Memory B cell (primary cell): ENCODE data around the gene ZNF829.

Source experiments
- ATAC-seq: fragments of 150-1000 bp; cut with Tn5 transposase; 2 replicates; pipeline ENCODE4 v1.10.0; 2021; ENCODE audit warnings: low read depth, mild to moderate bottlenecking, moderate library complexity
- DNase-seq, 2 donors: peaks; one replicate each; pipeline ENCODE4 v3.0.0; 2022; ENCODE audit warnings: low spot score in 2 of 2
- H3K27ac Mint-ChIP-seq: one replicate; pipeline ENCODE4 v1.8.0; 2022; ENCODE audit warnings: mild to moderate bottlenecking, moderate library complexity, mixed read lengths
- H3K27me3 Mint-ChIP-seq: one replicate; pipeline ENCODE4 v1.8.0; 2022; ENCODE audit warnings: mixed read lengths
- H3K36me3 Mint-ChIP-seq: one replicate; pipeline ENCODE4 v1.8.0; 2022; ENCODE audit warnings: mild to moderate bottlenecking, mixed read lengths
- H3K4me1 Mint-ChIP-seq: one replicate; pipeline ENCODE4 v1.8.0; 2022; ENCODE audit warnings: mixed read lengths
- H3K4me3 Mint-ChIP-seq: one replicate; pipeline ENCODE4 v1.8.0; 2022; ENCODE audit warnings: mild to moderate bottlenecking, moderate library complexity, mixed read lengths
- H3K9me3 Mint-ChIP-seq: one replicate; pipeline ENCODE4 v1.8.0; 2022; ENCODE audit warnings: mixed read lengths

ZNF829 gene

DNA sequence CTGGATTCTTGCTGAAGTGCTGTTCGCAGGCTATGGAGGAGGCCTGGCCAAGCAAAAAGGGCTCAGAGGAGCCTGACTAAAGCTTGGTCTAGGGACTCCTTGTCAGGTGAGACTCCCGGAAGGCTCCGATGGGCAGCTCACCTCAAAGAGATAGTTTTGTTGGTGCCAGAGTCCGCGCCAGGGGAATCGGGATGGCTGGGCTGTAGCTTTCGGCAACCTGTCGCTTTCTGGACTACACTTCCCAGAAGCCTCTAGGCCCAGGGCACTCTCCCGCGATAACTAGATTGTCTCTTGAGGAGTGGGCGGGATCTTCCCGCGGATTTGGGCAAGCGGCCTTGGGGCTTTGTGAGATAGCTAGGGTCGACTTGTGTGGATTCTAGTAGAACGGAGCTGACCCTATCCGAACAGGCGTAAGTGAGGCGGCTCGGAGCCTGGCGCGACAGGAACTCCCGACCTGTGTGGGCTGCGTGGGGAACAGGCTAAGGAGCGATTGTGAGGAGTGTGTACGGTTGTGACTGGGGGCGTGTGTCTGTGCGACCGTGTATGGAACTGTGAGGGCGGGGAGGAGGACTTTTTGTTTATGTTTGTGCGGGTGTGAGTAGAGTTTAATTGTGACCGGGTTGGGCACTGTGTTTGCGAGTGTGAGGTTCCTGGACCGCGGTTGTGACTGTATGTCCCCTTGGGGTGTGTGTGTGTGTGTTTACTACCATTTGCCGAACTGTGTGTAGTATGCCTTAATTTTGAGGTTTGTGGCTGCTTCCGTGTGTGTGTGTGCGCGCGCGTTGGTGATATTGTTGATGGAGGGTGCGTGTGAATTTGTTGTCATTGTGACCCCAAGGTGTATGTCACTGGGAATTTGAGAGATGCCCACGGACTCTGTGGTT, 65.3 kb downstream of the ZNF829 start, which contains the start of gene ZNF345:
TSS of gene ZNF345 (plus strand) at position 318 of the 884 bp plus-strand sequence. CDS start 25,955 bp downstream, outside the sequence.
- peak; percentile 82 for ATAC-seq
- Mint-ChIP-seq H3K4me3 (no peak within 1 kb of the TSS), H3K4me1 (peaks cover 8% of the 10 kb centered on the region), H3K27ac (no peak within 1 kb of the TSS), H3K27me3 (no peaks in the 10 kb centered on the region), H3K9me3 (peaks cover 9% of the 10 kb centered on the region), H3K36me3 (peaks cover 22% of the 10 kb centered on the region)
- DNase-seq: peak; percentile 75 to 77

DNA sequence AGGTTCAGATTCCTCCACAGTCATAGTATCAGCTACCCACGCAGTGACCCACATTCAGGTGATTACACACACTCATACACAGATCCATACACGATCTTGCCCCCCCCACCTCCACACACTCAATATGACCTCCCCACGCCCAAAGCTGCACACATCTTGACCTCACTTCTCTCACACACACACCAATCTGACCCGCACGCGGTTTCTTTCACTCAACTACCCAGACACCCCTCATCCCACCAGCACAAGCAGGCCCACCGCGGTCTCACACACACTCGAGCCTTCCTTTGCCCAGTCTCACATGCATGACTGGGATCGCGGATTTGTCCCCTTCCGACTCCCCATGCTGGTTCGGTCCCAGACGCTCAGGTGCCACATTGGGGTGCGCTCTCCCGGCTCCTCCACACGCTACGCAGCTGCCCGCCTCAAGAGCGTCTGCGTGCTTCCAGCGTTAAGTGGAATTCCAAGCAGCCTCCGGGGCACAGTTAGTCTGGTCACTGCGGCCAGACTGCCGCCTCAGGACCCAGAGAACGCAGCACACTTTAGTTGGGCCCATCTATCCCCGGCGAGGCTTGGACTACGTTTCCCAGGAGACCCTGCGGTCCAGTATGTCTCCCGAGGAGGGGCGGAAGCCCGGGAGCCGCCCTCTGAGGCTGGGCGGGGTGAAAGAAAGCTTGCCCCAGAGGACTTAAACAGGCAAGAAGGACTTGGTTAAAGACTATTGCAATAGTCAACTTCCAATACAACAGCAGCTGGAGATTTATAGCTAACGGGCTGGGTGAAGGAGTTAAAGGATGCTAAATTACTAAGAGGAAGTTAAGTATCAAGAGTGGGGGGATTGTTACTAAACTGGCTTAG, 66.2 kb downstream of the ZNF829 start:
- Mint-ChIP-seq H3K9me3 (peaks cover 10% of the 10 kb centered on the region), H3K27ac (no peak overlapping the region), H3K4me1 (peaks cover 8% of the 10 kb centered on the region), H3K4me3 (no peak overlapping the region), H3K27me3 (no peaks in the 10 kb centered on the region), H3K36me3 (peaks cover 23% of the 10 kb centered on the region)
- DNase-seq: peak; percentile 78 to 79
- peak; percentile 87 for ATAC-seq

GRCh38 chr19:36847968-36848367, 68.1 kb downstream of the ZNF829 start:
- no peak for DNase-seq
- ATAC-seq: no peak
- H3K36me3 Mint-ChIP-seq: peaks cover 21% of the 10 kb centered on the region
- peaks cover 8% of the 10 kb centered on the region for H3K9me3 Mint-ChIP-seq
- no peak overlapping the region for H3K4me3 Mint-ChIP-seq
- H3K4me1 Mint-ChIP-seq: peaks cover 5% of the 10 kb centered on the region
- no peak overlapping the region for H3K27ac Mint-ChIP-seq
- H3K27me3 Mint-ChIP-seq: no peaks in the 10 kb centered on the region

- no peak for DNase-seq
- ATAC-seq: no peak
- Mint-ChIP-seq H3K4me3 (peak overlapping the region; percentile 50), H3K9me3 (peaks cover 11% of the 10 kb centered on the region), H3K36me3 (peaks cover 30% of the 10 kb centered on the region), H3K4me1 (peaks cover 5% of the 10 kb centered on the region), H3K27me3 (no peaks in the 10 kb centered on the region), H3K27ac (peak overlapping the region; percentile 5)
These were observed 77.2 kb downstream of the ZNF829 start for GRCh38 chr19:36838784-36839324.
